ENCODE results near the gene TMEM69.

Gene TMEM69

DNA sequence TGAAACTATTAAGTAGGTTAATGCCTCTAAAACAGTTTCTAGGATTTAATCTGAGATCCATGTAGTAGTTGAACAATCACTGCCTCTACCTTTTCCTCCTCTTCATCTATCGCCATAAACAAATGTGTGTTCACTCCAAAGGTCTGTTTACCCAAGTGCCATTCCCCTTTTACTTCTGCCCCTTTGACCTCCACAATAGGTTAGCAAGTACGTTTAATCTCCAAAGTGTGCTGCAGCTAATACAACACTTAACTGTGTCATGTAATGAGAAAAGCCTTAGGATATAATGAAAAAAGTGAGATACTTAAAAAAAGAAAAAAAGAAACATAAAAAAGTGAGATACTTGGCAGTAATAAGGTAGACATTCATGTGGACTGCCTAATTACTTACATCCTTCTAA, 29.8 kb upstream of the TMEM69 start:
- Histone ChIP-seq H3K4me1 (ENCODE audit: insufficient read depth, poor library complexity, severe bottlenecking) (no peaks in the 10 kb centered on the region), H3K4me3 (ENCODE audit: severe bottlenecking) (no peak overlapping the region), H3K36me3 (ENCODE audit: low read depth) (peaks cover 87% of the 10 kb centered on the region), H3K9me3 (ENCODE audit: severe bottlenecking) (no peaks in the 10 kb centered on the region), H3K27ac (ENCODE audit: poor library complexity, severe bottlenecking) (no peak overlapping the region), H3K27me3 (ENCODE audit: insufficient read depth, poor library complexity, severe bottlenecking) (no peaks in the 10 kb centered on the region)
- ATAC-seq (ENCODE audit: low read depth) (no peak), DNase-seq (ENCODE audit: low spot score) (no peak)
- TF ChIP-seq, protein P1, sequence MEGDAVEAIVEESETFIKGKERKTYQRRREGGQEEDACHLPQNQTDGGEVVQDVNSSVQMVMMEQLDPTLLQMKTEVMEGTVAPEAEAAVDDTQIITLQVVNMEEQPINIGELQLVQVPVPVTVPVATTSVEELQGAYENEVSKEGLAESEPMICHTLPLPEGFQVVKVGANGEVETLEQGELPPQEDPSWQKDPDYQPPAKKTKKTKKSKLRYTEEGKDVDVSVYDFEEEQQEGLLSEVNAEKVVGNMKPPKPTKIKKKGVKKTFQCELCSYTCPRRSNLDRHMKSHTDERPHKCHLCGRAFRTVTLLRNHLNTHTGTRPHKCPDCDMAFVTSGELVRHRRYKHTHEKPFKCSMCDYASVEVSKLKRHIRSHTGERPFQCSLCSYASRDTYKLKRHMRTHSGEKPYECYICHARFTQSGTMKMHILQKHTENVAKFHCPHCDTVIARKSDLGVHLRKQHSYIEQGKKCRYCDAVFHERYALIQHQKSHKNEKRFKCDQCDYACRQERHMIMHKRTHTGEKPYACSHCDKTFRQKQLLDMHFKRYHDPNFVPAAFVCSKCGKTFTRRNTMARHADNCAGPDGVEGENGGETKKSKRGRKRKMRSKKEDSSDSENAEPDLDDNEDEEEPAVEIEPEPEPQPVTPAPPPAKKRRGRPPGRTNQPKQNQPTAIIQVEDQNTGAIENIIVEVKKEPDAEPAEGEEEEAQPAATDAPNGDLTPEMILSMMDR (IDR thresholded peaks at IDR 0.05; ENCODE audit: poor library complexity, severe bottlenecking) = no peak

- no peaks in the 10 kb centered on the region for H3K27me3 ChIP-seq (ENCODE audit: insufficient read depth, poor library complexity, severe bottlenecking)
- no peak overlapping the region for H3K4me3 ChIP-seq (ENCODE audit: severe bottlenecking)
- H3K4me1 ChIP-seq (ENCODE audit: insufficient read depth, poor library complexity, severe bottlenecking) = no peaks in the 10 kb centered on the region
- no peak for DNase-seq (ENCODE audit: low spot score)
- H3K9me3 ChIP-seq (ENCODE audit: severe bottlenecking) = no peaks in the 10 kb centered on the region
- no peak for ATAC-seq (ENCODE audit: low read depth)
- TF ChIP-seq, protein P1 (IDR thresholded peaks at IDR 0.05; ENCODE audit: poor library complexity, severe bottlenecking) = no peak
- peaks cover 77% of the 10 kb centered on the region for H3K36me3 ChIP-seq (ENCODE audit: low read depth)
- no peak overlapping the region for H3K27ac ChIP-seq (ENCODE audit: poor library complexity, severe bottlenecking)
Observed at GRCh38 chr1:45659222-45659621, 28.8 kb upstream of the TMEM69 start.

DNA sequence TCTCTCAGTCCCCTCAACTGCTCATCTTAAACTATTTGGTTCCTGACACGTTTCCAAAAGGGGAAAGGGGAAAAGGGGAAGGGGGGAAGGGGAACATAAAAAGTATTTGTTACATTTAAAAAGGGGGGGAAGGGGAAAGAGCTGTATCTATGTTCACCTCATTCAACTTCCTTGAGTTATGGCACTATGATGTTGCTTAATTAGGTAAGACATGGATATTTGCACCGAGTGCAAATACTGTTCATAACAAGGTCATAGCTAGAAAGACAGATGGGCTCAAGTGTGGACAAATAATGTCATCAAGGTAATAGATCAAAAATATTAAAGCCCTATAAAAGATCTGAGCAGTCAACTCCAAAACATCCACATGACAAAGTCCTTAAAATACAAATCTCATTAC, 27.6 kb upstream of the TMEM69 start:
- Histone ChIP-seq H3K4me1 (ENCODE audit: insufficient read depth, poor library complexity, severe bottlenecking) (no peaks in the 10 kb centered on the region), H3K27ac (ENCODE audit: poor library complexity, severe bottlenecking) (no peak overlapping the region), H3K36me3 (ENCODE audit: low read depth) (peaks cover 66% of the 10 kb centered on the region), H3K27me3 (ENCODE audit: insufficient read depth, poor library complexity, severe bottlenecking) (no peaks in the 10 kb centered on the region), H3K9me3 (ENCODE audit: severe bottlenecking) (no peaks in the 10 kb centered on the region), H3K4me3 (ENCODE audit: severe bottlenecking) (no peak overlapping the region)
- TF ChIP-seq, protein P1 (IDR thresholded peaks at IDR 0.05; ENCODE audit: poor library complexity, severe bottlenecking) = no peak
- no peak for ATAC-seq (ENCODE audit: low read depth)
- no peak for DNase-seq (ENCODE audit: low spot score)

GRCh38 chr1:45666836-45667235, 21.1 kb upstream of the TMEM69 start:
- peaks cover 6% of the 10 kb centered on the region for H3K4me1 ChIP-seq (ENCODE audit: insufficient read depth, poor library complexity, severe bottlenecking)
- DNase-seq (ENCODE audit: low spot score) (no peak), ATAC-seq (ENCODE audit: low read depth) (no peak)
- TF ChIP-seq, protein P1 (IDR thresholded peaks at IDR 0.05; ENCODE audit: poor library complexity, severe bottlenecking) = no peak
- no peak overlapping the region for H3K4me3 ChIP-seq (ENCODE audit: severe bottlenecking)
- H3K36me3 ChIP-seq (ENCODE audit: low read depth) = peaks cover 18% of the 10 kb centered on the region; the same call in 1 of the 2 replicates
- H3K27me3 ChIP-seq (ENCODE audit: insufficient read depth, poor library complexity, severe bottlenecking) = no peaks in the 10 kb centered on the region
- no peak overlapping the region for H3K27ac ChIP-seq (ENCODE audit: poor library complexity, severe bottlenecking)
- no peaks in the 10 kb centered on the region for H3K9me3 ChIP-seq (ENCODE audit: severe bottlenecking)

GRCh38 chr1:45667321-45668111, 20.5 kb upstream of the TMEM69 start:
- Histone ChIP-seq H3K4me1 (ENCODE audit: insufficient read depth, poor library complexity, severe bottlenecking) (peaks cover 6% of the 10 kb centered on the region), H3K27me3 (ENCODE audit: insufficient read depth, poor library complexity, severe bottlenecking) (no peaks in the 10 kb centered on the region), H3K36me3 (ENCODE audit: low read depth) (peaks cover 12% of the 10 kb centered on the region; the same call in 1 of the 2 replicates), H3K9me3 (ENCODE audit: severe bottlenecking) (no peaks in the 10 kb centered on the region), H3K27ac (ENCODE audit: poor library complexity, severe bottlenecking) (no peak overlapping the region), H3K4me3 (ENCODE audit: severe bottlenecking) (no peak overlapping the region)
- DNase-seq (ENCODE audit: low spot score) = no peak
- TF ChIP-seq, protein P1 (IDR thresholded peaks at IDR 0.05; ENCODE audit: poor library complexity, severe bottlenecking) = no peak
- no peak for ATAC-seq (ENCODE audit: low read depth)

All from RWPE2 (cell line).